Panc1 (cell line): ENCODE data around the gene EPHX1. TPM values are rescaled to one million over a fixed set of nuclear protein-coding genes. Genes with fewer than 3 reads are reported as not detected.

ENCODE experiments used
- ATAC-seq: fragments of 200-7000 bp; cut with Tn5 transposase; 2 replicates; pipeline ENCODE4 v1.9.1; 2020; ENCODE audit warnings: mild to moderate bottlenecking, moderate library complexity
- BruUV-seq: library from RNA; stranded (reverse); fragments of 400-500 nt; replicated peaks from 2 replicates; lab custom pipeline; 2021; lab: Mats Ljungman, UMichigan
- CTCF ChIA-PET: fragments of 300-600 bp; sonication (Branson Sonifier 250); formaldehyde crosslinking; loops from one replicate; lab custom pipeline; 2022; ENCODE audit warnings: antibody characterized with exemption; lab: Charles Lee
- POLR2A ChIA-PET: fragments of 300-600 bp; sonication (Branson Sonifier 250); formaldehyde crosslinking; loops from one replicate; lab custom pipeline; 2022; ENCODE audit warnings: antibody characterized with exemption; lab: Charles Lee
- DNase-seq: peaks from one replicate; pipeline ENCODE4 v3.0.0-alpha.2; 2010; ENCODE audit warnings: low read depth, low spot score
- H3K27ac ChIP-seq: 2 replicates; pipeline ENCODE4 v1.5.1; 2011; ENCODE audit warnings: mild to moderate bottlenecking, low read length, inconsistent platforms
- H3K27me3 ChIP-seq: fragments of 200-500 bp; sonication (Bioruptor generic); 2 replicates; pipeline ENCODE4 v1.6.0; 2014; ENCODE audit warnings: low read length, inconsistent platforms; ENCODE audit not compliant: control insufficient read depth, insufficient read depth
- H3K36me3 ChIP-seq: fragments of 200-500 bp; sonication (Bioruptor generic); 2 replicates; pipeline ENCODE4 v1.5.1; 2014; ENCODE audit warnings: inconsistent platforms, mild to moderate bottlenecking, low read length, moderate library complexity; ENCODE audit not compliant: control insufficient read depth, insufficient read depth
- H3K4me1 ChIP-seq: 2 replicates; pipeline ENCODE4 v1.5.1; 2011; ENCODE audit warnings: inconsistent platforms, mild to moderate bottlenecking, low read length, moderate library complexity; ENCODE audit not compliant: control insufficient read depth, insufficient read depth
- H3K4me3 ChIP-seq, 2 experiments: 2 replicates each; pipeline ENCODE4 v1.5.1; 2011 to 2012; ENCODE audit warnings: low read depth in 2 of 2, low read length in 2 of 2, mild to moderate bottlenecking in 2 of 2, inconsistent platforms in 1 of 2, moderate library complexity in 1 of 2
- H3K9me3 ChIP-seq: fragments of 200-500 bp; sonication (Bioruptor generic); 2 replicates; pipeline ENCODE4 v1.5.1; 2014; ENCODE audit warnings: low read depth, mild to moderate bottlenecking, inconsistent platforms, low read length, moderate library complexity; ENCODE audit not compliant: control insufficient read depth, insufficient read depth
- CTCF ChIP-seq: fragments of 450-650 bp; IDR thresholded peaks from 2 replicates; pipeline ENCODE4 v1.5.1; 2017; ENCODE audit warnings: mild to moderate bottlenecking
- POLR2AphosphoS5 ChIP-seq: IDR thresholded peaks from 2 replicates; pipeline ENCODE4 v1.6.1; 2012; ENCODE audit warnings: mild to moderate bottlenecking, low read depth, low read length, moderate library complexity
- SIN3A ChIP-seq: IDR thresholded peaks from 2 replicates; pipeline ENCODE4 v1.6.1; 2012; ENCODE audit warnings: low read depth, mild to moderate bottlenecking, low read length, moderate library complexity, borderline replicate concordance; ENCODE audit not compliant: insufficient read depth
- TCF7L2 ChIP-seq: IDR thresholded peaks from 2 replicates; pipeline ENCODE4 v1.6.1; 2011; ENCODE audit warnings: mild to moderate bottlenecking, low read depth, low read length, inconsistent platforms
- in situ Hi-C: cut with HindIII; loops from 2 replicates; pipeline ENCODE4 v1.10.0; 2016; ENCODE audit warnings: low sequenced_read_pairs, low pct_unique_long_range_greater_than_20kb
- intact Hi-C: fragments of 100-400 bp; cut with micrococcal nuclease; formaldehyde crosslinking; loops from one replicate; pipeline ENCODE4 v1.10.0; 2022; ENCODE audit not compliant: unreplicated experiment
- total RNA-seq: library from RNA; stranded (reverse); gene quantifications from one replicate; pipeline ENCODE4 v1.2.1, GENCODE V29; 2021; ENCODE audit not compliant: unreplicated experiment
- TF ChIP-seq, protein P1 (sequence below), 2 experiments: IDR thresholded peaks; 2 replicates each; pipeline ENCODE4 v1.6.1; 2011 to 2012; ENCODE audit warnings: low read depth in 2 of 2, control low read depth in 1 of 2, low read length in 1 of 2, mild to moderate bottlenecking in 1 of 2, moderate library complexity in 1 of 2; ENCODE audit not compliant: insufficient read depth in 1 of 2

EPHX1 gene
- total RNA-seq, 1 experiment from 2014 or later, result 76.4 TPM

- Histone ChIP-seq H3K27me3 (no peaks in the 10 kb centered on the region), H3K27ac (no peak overlapping the region), H3K4me3 (no peak overlapping the region), H3K36me3 (no peaks in the 10 kb centered on the region), H3K9me3 (no peaks in the 10 kb centered on the region), H3K4me1 (0 out of 2 replicates have a peak, but pooled peaks cover 5% of the 10 kb centered on the region)
- BruUV-seq, result no TSS peak
- POLR2A ChIA-PET, result interaction anchor here (0.7 kb wide), 1 partner anchor 331 kb away, joined by 9 read pairs; no protein-coding TSS in a partner anchor
- intact Hi-C loops, result no loop called here
- CTCF ChIA-PET, result no interaction called here
- in situ Hi-C loops, result no loop called here
- DNase-seq (no peak), ATAC-seq (no peak)
- TF ChIP-seq POLR2AphosphoS5 (no peak), SIN3A (no peak), CTCF (no peak), TCF7L2 (no peak)
- TF ChIP-seq, protein P1, sequence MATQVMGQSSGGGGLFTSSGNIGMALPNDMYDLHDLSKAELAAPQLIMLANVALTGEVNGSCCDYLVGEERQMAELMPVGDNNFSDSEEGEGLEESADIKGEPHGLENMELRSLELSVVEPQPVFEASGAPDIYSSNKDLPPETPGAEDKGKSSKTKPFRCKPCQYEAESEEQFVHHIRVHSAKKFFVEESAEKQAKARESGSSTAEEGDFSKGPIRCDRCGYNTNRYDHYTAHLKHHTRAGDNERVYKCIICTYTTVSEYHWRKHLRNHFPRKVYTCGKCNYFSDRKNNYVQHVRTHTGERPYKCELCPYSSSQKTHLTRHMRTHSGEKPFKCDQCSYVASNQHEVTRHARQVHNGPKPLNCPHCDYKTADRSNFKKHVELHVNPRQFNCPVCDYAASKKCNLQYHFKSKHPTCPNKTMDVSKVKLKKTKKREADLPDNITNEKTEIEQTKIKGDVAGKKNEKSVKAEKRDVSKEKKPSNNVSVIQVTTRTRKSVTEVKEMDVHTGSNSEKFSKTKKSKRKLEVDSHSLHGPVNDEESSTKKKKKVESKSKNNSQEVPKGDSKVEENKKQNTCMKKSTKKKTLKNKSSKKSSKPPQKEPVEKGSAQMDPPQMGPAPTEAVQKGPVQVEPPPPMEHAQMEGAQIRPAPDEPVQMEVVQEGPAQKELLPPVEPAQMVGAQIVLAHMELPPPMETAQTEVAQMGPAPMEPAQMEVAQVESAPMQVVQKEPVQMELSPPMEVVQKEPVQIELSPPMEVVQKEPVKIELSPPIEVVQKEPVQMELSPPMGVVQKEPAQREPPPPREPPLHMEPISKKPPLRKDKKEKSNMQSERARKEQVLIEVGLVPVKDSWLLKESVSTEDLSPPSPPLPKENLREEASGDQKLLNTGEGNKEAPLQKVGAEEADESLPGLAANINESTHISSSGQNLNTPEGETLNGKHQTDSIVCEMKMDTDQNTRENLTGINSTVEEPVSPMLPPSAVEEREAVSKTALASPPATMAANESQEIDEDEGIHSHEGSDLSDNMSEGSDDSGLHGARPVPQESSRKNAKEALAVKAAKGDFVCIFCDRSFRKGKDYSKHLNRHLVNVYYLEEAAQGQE (IDR thresholded peaks at IDR 0.05; ENCODE audit: insufficient read depth in 1 of 2, low read depth in 2 of 2, low read length in 1 of 2), result no peak
These were observed 33.5 kb downstream of the EPHX1 start for GRCh38 chr1:225843426-225843795.

DNA sequence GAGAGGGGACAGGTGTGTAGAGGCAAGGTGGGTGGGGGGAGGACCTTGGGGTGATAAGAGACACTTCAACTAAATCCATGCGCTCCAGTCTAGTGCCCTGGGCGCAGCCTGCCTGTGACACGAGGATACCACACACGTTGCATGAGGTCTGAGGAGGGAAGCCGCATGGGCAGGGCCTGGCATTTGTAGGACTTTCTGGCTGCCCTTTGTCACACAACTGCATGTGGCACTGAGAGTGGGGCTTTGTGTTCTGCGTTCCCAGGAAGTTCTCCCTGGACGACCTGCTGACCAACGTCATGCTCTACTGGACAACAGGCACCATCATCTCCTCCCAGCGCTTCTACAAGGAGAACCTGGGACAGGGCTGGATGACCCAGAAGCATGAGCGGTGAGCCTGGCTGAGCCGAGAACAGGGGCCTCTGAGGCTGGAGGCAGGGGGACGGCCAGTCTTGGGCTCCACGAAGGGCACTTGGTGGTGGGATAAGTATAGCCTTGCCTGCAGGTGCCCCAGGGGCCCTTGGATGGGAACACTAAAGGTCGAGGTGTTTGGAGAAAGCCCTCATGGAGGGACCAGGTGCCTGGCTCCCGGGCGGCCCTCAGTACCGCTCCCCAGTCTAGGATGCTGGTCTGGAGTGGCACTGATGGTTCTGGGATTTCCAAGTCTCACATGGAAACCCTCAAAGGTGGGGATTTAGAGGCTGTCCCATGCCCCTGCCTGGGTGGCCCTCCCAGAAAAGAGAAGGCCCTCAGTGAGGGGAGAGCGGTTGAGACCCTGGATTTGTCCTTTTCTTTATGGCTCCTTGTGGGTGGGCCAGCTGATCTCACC, 34.5 kb downstream of the EPHX1 start:
- H3K4me3 ChIP-seq, result no peak overlapping the region
- in situ Hi-C loops, result no loop called here
- intact Hi-C loops, result loop anchor here (2.0 to 5.0 kb wide), 2 partner anchors 67 to 370 kb away; partner anchors contain the start of gene SRP9
- H3K9me3 ChIP-seq, result no peaks in the 10 kb centered on the region
- ChIA-PET CTCF (no interaction called here), POLR2A (interaction anchor here (0.7 to 1.1 kb wide), 2 partner anchors 67 to 332 kb away, joined by 3 to 9 read pairs; partner anchors contain the start of gene SRP9)
- H3K4me1 ChIP-seq, result 0 out of 2 replicates have a peak, but pooled peaks cover 5% of the 10 kb centered on the region
- ATAC-seq, result no peak
- H3K27ac ChIP-seq, result no peak overlapping the region
- no TSS peak for BruUV-seq
- DNase-seq, result no peak
- no peak for TF ChIP-seq SIN3A
- TF ChIP-seq, protein P1 (IDR thresholded peaks at IDR 0.05; ENCODE audit: insufficient read depth in 1 of 2, low read depth in 2 of 2, low read length in 1 of 2), result no peak
- TF ChIP-seq CTCF, result no peak
- no peak for TF ChIP-seq TCF7L2
- no peak; the same call in 1 of the 2 replicates for TF ChIP-seq POLR2AphosphoS5
- no peaks in the 10 kb centered on the region for H3K36me3 ChIP-seq
- H3K27me3 ChIP-seq, result no peaks in the 10 kb centered on the region
